GM23338 (cell line): ENCODE results near the gene INHA.

Experiments used
- CREB1 ChIP-seq: fragments of 250-450 bp; sonication (Bioruptor Pico); IDR thresholded peaks from 2 replicates; pipeline ENCODE4 v1.5.0; 2020; ENCODE audit warnings: low read depth, mild to moderate bottlenecking, moderate library complexity
- EZH2 ChIP-seq: fragments of 200-600 bp; sonication (generic); IDR thresholded peaks from one replicate; pipeline ENCODE4 v1.8.0; 2017; ENCODE audit warnings: antibody characterized with exemption, mild to moderate bottlenecking, low read depth; ENCODE audit not compliant: unreplicated experiment
- POLR2AphosphoS5 ChIP-seq: IDR thresholded peaks from 2 replicates; pipeline ENCODE4 v1.6.1; 2016; ENCODE audit warnings: antibody characterized with exemption, low read depth
- REST ChIP-seq: IDR thresholded peaks from one replicate; pipeline ENCODE4 v1.6.1; 2018; ENCODE audit warnings: antibody characterized with exemption; ENCODE audit not compliant: unreplicated experiment
- ZNF114 ChIP-seq: fragments of 250-450 bp; sonication (Bioruptor Pico); IDR thresholded peaks from 2 replicates; pipeline ENCODE4 v1.5.0; 2020; ENCODE audit warnings: mild to moderate bottlenecking, moderate library complexity
- TF ChIP-seq, protein P1 (sequence below), 2 experiments: fragments of 200-600 bp in 1 of 2; sonication (generic) in 1 of 2; conservative IDR thresholded peaks; 2 replicates each; pipeline versions ENCODE4 v1.5.1 to v1.6.1; 2016 to 2017; ENCODE audit warnings: antibody characterized with exemption in 2 of 2, low read depth in 2 of 2, mild to moderate bottlenecking in 2 of 2, moderate library complexity in 1 of 2

GRCh38 chr2:219542931-219543595 lies 29.0 kb upstream of the INHA start:
- TF ChIP-seq EZH2: no peak
- TF ChIP-seq, protein P1, sequence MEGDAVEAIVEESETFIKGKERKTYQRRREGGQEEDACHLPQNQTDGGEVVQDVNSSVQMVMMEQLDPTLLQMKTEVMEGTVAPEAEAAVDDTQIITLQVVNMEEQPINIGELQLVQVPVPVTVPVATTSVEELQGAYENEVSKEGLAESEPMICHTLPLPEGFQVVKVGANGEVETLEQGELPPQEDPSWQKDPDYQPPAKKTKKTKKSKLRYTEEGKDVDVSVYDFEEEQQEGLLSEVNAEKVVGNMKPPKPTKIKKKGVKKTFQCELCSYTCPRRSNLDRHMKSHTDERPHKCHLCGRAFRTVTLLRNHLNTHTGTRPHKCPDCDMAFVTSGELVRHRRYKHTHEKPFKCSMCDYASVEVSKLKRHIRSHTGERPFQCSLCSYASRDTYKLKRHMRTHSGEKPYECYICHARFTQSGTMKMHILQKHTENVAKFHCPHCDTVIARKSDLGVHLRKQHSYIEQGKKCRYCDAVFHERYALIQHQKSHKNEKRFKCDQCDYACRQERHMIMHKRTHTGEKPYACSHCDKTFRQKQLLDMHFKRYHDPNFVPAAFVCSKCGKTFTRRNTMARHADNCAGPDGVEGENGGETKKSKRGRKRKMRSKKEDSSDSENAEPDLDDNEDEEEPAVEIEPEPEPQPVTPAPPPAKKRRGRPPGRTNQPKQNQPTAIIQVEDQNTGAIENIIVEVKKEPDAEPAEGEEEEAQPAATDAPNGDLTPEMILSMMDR (conservative IDR thresholded peaks at IDR 0.05; ENCODE audit: low read depth in 2 of 2): no peak
- TF ChIP-seq POLR2AphosphoS5: no peak
- no peak for TF ChIP-seq REST
- TF ChIP-seq ZNF114: no peak
- TF ChIP-seq CREB1 (CRISPR knock-in tag): no peak
